Endothelial cell of umbilical vein (primary cell): ENCODE results near the gene VASH2. TPM values are rescaled to one million over a fixed set of nuclear protein-coding genes. Genes with fewer than 3 reads are reported as not detected.
A peak's percentile ranks its signal among the peaks of the same experiment; 100 is the strongest.

Experiments
- BruUV-seq: library from RNA; stranded (reverse); fragments of 400-500 nt; replicated peaks from 2 replicates; lab custom pipeline; 2021; lab: Mats Ljungman, UMichigan
- CTCF ChIA-PET: fragments of 300-600, 350-600 bp; sonication (Branson Sonifier 250); formaldehyde crosslinking; loops from one replicate; lab custom pipeline; 2021; ENCODE audit warnings: antibody characterized with exemption, inconsistent platforms; lab: Charles Lee
- POLR2A ChIA-PET: fragments of 300-600, 350-600 bp; sonication (Branson Sonifier 250); formaldehyde crosslinking; loops from one replicate; lab custom pipeline; 2021; ENCODE audit warnings: antibody characterized with exemption, inconsistent platforms; lab: Charles Lee
- DNase-seq: peaks from one replicate; pipeline ENCODE4 v3.0.0-alpha.2; 2011; ENCODE audit warnings: low read depth, low spot score
- FAIRE-seq: peaks from 2 replicates; lab custom pipeline; 2011; peaks lifted over from hg19 to GRCh38; lab: Jason Lieb, UNC
- H2AFZ ChIP-seq: 2 replicates; pipeline ENCODE4 v1.6.0; 2012; ENCODE audit warnings: low read depth, low read length, control low read depth, inconsistent platforms
- H3K27ac ChIP-seq: 2 replicates; pipeline ENCODE4 v1.5.1; 2011; ENCODE audit warnings: low read depth, mild to moderate bottlenecking, control low read depth, low read length, moderate library complexity; ENCODE audit not compliant: insufficient read depth
- H3K27me3 ChIP-seq, 2 experiments: 2 replicates each; pipeline versions ENCODE4 v1.6.0 to v1.6.1; 2011; ENCODE audit warnings: low read length in 2 of 2, mixed read lengths in 1 of 2; ENCODE audit not compliant: control insufficient read depth in 2 of 2, insufficient read depth in 2 of 2
- H3K36me3 ChIP-seq, 2 experiments: 2 replicates in 1 of 2; 3 replicates in 1 of 2; pipeline ENCODE4 v1.5.1; 2011; ENCODE audit warnings: low read length in 2 of 2, mild to moderate bottlenecking in 1 of 2, moderate library complexity in 1 of 2; ENCODE audit not compliant: control insufficient read depth in 2 of 2, insufficient read depth in 2 of 2; ENCODE audit errors: extremely low read depth in 1 of 2
- H3K4me1 ChIP-seq: 3 replicates; pipeline ENCODE4 v1.5.1; 2011; ENCODE audit warnings: mild to moderate bottlenecking, low read length; ENCODE audit not compliant: control insufficient read depth, insufficient read depth; ENCODE audit errors: extremely low read depth
- H3K4me2 ChIP-seq: 2 replicates; pipeline ENCODE4 v1.6.1; 2011; ENCODE audit warnings: low read length, control low read depth, mixed read lengths; ENCODE audit not compliant: insufficient read depth
- H3K4me3 ChIP-seq, 3 experiments: fragments of 200-600 bp in 1 of 3; sonication (generic), shearing (Covaris generic) in 1 of 3; replicated peaks in 1 of 3; 2 replicates each; pipeline ENCODE4 v1.5.1; 2011 to 2016; ENCODE audit warnings: control low read depth in 3 of 3, low read length in 3 of 3, mild to moderate bottlenecking in 2 of 3, inconsistent platforms in 1 of 3, low read depth in 1 of 3, moderate library complexity in 1 of 3; ENCODE audit not compliant: insufficient read depth in 1 of 3
- H3K79me2 ChIP-seq: 2 replicates; pipeline ENCODE4 v1.6.0; 2012; ENCODE audit warnings: low read length, inconsistent platforms; ENCODE audit not compliant: control insufficient read depth, insufficient read depth
- H3K9ac ChIP-seq: replicated peaks from 2 replicates; pipeline ENCODE3; 2011; ENCODE audit warnings: low read length, control low read depth; ENCODE audit not compliant: insufficient read depth; ENCODE audit errors: extremely low read depth
- H3K9me1 ChIP-seq: replicated peaks from 3 replicates; pipeline ENCODE4 v1.6.0; 2011; ENCODE audit warnings: mild to moderate bottlenecking, low read length; ENCODE audit not compliant: control insufficient read depth, insufficient read depth; ENCODE audit errors: extremely low read depth
- H3K9me3 ChIP-seq: replicated peaks from 2 replicates; pipeline ENCODE4 v1.5.1; 2012; ENCODE audit warnings: low read length, inconsistent platforms; ENCODE audit not compliant: control insufficient read depth, insufficient read depth
- H4K20me1 ChIP-seq: replicated peaks from 2 replicates; pipeline ENCODE3; 2011; ENCODE audit warnings: mild to moderate bottlenecking, low read length; ENCODE audit not compliant: control insufficient read depth, insufficient read depth; ENCODE audit errors: extremely low read depth
- EZH2 ChIP-seq: IDR thresholded peaks from 2 replicates; pipeline ENCODE4 v1.6.1; 2012; ENCODE audit warnings: borderline replicate concordance, low read depth, mild to moderate bottlenecking, moderate library complexity, low read length, inconsistent platforms; ENCODE audit not compliant: severe bottlenecking
- JUN ChIP-seq: IDR thresholded peaks from 2 replicates; pipeline ENCODE4 v1.6.1; 2011; ENCODE audit warnings: borderline replicate concordance, low read depth; ENCODE audit not compliant: insufficient read length, insufficient read depth
- MYC ChIP-seq: IDR thresholded peaks from one replicate; pipeline ENCODE4 v1.6.1; 2011; ENCODE audit warnings: mild to moderate bottlenecking, low read depth, low read length
- POLR2A ChIP-seq: IDR thresholded peaks from 2 replicates; pipeline ENCODE4 v1.6.1; 2012; ENCODE audit warnings: low read depth, mild to moderate bottlenecking, control low read depth, low read length
- POLR2AphosphoS5 ChIP-seq: IDR thresholded peaks from 2 replicates; pipeline ENCODE4 v1.6.1; 2012; ENCODE audit warnings: low read depth, mild to moderate bottlenecking, control low read depth, low read length, moderate library complexity; ENCODE audit not compliant: insufficient read depth
- dilution Hi-C: fragments of 300-500 bp; cut with MboI; formaldehyde crosslinking; loops from one replicate; pipeline ENCODE4 v1.15.0; 2019; ENCODE audit warnings: low sequenced_read_pairs; ENCODE audit not compliant: extremely low pct_ligation_motif_present
- intact Hi-C: fragments of 100-400 bp; cut with micrococcal nuclease; formaldehyde crosslinking; loops from one replicate; pipeline ENCODE4 v1.10.0; 2022
- polyA plus RNA-seq, 4 experiments: library from polyadenylated mRNA; depleted of rRNA in 3 of 4; stranded (reverse) in 3 of 4; unstranded in 1 of 4; fragments of >200 nt; gene quantifications; 2 replicates each; pipeline versions ENCODE4 v1.2.1 to v1.2.3, GENCODE V29; 2011 to 2012; ENCODE audit warnings: missing spikeins in 1 of 4
- total RNA-seq: library from RNA; stranded (reverse); gene quantifications from 2 replicates; pipeline ENCODE4 v1.2.3, GENCODE V29; 2021
- TF ChIP-seq, protein P1 (sequence below): IDR thresholded peaks from 2 replicates; pipeline ENCODE4 v1.6.1; 2011; ENCODE audit not compliant: insufficient read depth, insufficient read length

Gene VASH2
- total and polyA plus RNA-seq, 2 donors (not counting 3 experiments of a cell fraction or from before 2014, with no cell fraction given) = 0.70 to 2.9 TPM

DNA sequence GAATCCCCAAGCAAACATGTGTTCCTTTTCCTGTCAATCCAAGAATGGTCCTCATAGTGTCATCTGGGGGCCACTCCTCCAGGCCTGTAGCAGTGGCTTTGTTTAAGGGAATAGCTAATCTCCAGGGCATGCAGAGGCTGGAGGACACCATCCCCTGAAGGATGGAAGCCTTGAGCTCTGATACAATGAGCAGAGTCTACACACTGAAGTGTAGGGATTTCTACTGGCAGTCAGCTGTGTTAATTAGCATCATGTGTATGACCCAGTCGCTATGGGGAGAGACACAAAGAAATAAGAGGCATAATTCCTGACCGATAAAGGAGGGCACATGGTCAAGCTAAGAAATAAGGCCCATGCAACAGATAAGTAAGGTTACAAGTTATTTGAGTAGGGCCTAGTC is 36.2 kb downstream of the VASH2 start:
- Histone ChIP-seq H3K27me3 (no peaks in the 10 kb centered on the region), H3K4me2 (no peak overlapping the region), H3K4me3 (no peak overlapping the region), H3K9me1 (no peaks in the 10 kb centered on the region), H3K27ac (no peak overlapping the region), H3K36me3 (no peaks in the 10 kb centered on the region), H4K20me1 (no peaks in the 10 kb centered on the region), H3K9ac (no peak overlapping the region), H3K4me1 (no peaks in the 10 kb centered on the region), H2AFZ (no peak overlapping the region), H3K9me3 (no peaks in the 10 kb centered on the region), H3K79me2 (no peaks in the 10 kb centered on the region)
- DNase-seq (no peak), FAIRE-seq (no peak)
- intact Hi-C loops = no loop called here
- dilution Hi-C loops = no loop called here
- ChIA-PET POLR2A (no interaction called here), CTCF (interaction anchor here (0.9 to 2.7 kb wide), 4 partner anchors 9 to 321 kb away, joined by 3 to 8 read pairs (median 4); no protein-coding TSS in a partner anchor)
- BruUV-seq = no TSS peak
- TF ChIP-seq EZH2 = no peak
- TF ChIP-seq, protein P1, sequence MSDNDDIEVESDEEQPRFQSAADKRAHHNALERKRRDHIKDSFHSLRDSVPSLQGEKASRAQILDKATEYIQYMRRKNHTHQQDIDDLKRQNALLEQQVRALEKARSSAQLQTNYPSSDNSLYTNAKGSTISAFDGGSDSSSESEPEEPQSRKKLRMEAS = no peak
- no peak for TF ChIP-seq MYC
- TF ChIP-seq POLR2AphosphoS5 = no peak
- no peak for TF ChIP-seq POLR2A

DNA sequence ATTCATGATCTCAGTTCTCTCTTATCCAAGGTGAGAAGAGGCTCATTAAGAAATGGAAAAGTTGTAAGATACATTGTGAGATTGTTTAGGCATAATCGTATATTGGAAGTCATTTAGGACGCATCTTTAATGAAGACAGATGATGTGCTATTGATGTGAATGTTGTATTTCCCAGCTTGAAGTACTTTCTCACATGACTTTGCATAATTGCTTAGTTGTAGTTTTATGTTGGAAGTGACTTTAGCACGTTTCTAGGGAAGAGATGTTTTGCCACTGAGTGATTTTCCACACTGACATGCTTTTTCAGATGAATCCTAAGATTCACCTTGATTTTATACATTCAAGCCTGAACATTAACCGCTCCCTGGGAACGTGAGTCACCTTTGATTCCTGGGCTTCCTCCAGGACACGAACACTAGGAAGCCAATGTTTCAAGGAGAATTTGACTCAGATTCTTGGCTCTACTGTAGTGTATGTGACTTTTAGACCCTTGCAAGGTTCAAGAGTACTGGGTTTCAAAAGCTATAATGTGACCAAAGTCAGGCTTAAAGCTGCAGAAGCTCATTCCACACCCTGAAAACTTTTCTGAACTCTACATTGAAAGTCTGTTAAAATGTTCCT is 37.5 kb downstream of the VASH2 start:
- Histone ChIP-seq H3K9me1 (no peaks in the 10 kb centered on the region), H3K4me1 (no peaks in the 10 kb centered on the region), H3K36me3 (no peaks in the 10 kb centered on the region), H3K27ac (no peak overlapping the region), H3K4me3 (no peak overlapping the region), H2AFZ (no peak overlapping the region), H3K79me2 (no peaks in the 10 kb centered on the region), H4K20me1 (no peaks in the 10 kb centered on the region), H3K4me2 (no peak overlapping the region), H3K9ac (no peak overlapping the region), H3K27me3 (no peaks in the 10 kb centered on the region), H3K9me3 (no peaks in the 10 kb centered on the region)
- no peak for DNase-seq
- TF ChIP-seq MYC (no peak), JUN (no peak)
- CTCF ChIA-PET = interaction anchor here (1.3 to 2.7 kb wide), 3 partner anchors 238 to 511 kb away, joined by 3 to 8 read pairs (median 6); no protein-coding TSS in a partner anchor
- intact Hi-C loops (no loop called here), dilution Hi-C loops (no loop called here)
- no TSS peak for BruUV-seq
- peak; percentile 53 for FAIRE-seq
- POLR2A ChIA-PET = no interaction called here
